ENCODE data around the gene PPP6R3. TPM values are rescaled to one million over a fixed set of nuclear protein-coding genes. Genes with fewer than 3 reads are reported as not detected.

The PPP6R3 gene
- 100 to 1,000 TPM in 1 of 2 experiments, 10 to 100 TPM in 1; 95.4 to 103 TPM for total RNA-seq

GRCh38 chr11:68460741-68461574, at the start of gene PPP6R3:
TSS of gene PPP6R3 (plus strand) at chr11:68460752. CDS start at chr11:68537665, 76,913 bp downstream.
- Mint-ChIP-seq H3K4me3 (peak within 1 kb of the TSS; percentile 85), H3K36me3 (ENCODE audit: low read depth) (peaks cover 27% of the 10 kb centered on the region), H3K4me1 (ENCODE audit: low read depth) (peaks cover 34% of the 10 kb centered on the region), H3K9me3 (no peaks in the 10 kb centered on the region), H3K27ac (peak within 1 kb of the TSS; percentile 94), H3K27me3 (no peaks in the 10 kb centered on the region)
- no peak for DNase-seq
- ChIA-PET POLR2A (interaction anchor here (0.7 to 2.0 kb wide), 2 partner anchors 10 to 879 kb away, joined by 3 to 6 read pairs; no protein-coding TSS in a partner anchor), CTCF (interaction anchor here (1.2 kb wide), 1 partner anchor 123 kb away, joined by 4 read pairs; no protein-coding TSS in a partner anchor)
- intact Hi-C loops (cut with micrococcal nuclease): no loop called here
- ATAC-seq: peak; percentile 10
- TF ChIP-seq CTCF (IDR thresholded peaks at IDR 0.05): no peak

- CTCF ChIA-PET: no interaction called here
These were observed 49.0 kb upstream of the PPP6R3 start for GRCh38 chr11:68411501-68411991.

GRCh38 chr11:68412593-68413475, 47.7 kb upstream of the PPP6R3 start:
- no peak overlapping the region for H3K27ac Mint-ChIP-seq
- peaks cover 9% of the 10 kb centered on the region for H3K36me3 Mint-ChIP-seq (ENCODE audit: low read depth)
- POLR2A ChIA-PET: no interaction called here
- TF ChIP-seq CTCF (IDR thresholded peaks at IDR 0.05): no peak
- peaks cover 5% of the 10 kb centered on the region for H3K4me1 Mint-ChIP-seq (ENCODE audit: low read depth)
- no peaks in the 10 kb centered on the region for H3K9me3 Mint-ChIP-seq
- H3K4me3 Mint-ChIP-seq: no peak overlapping the region
- H3K27me3 Mint-ChIP-seq: no peaks in the 10 kb centered on the region
- ATAC-seq (peak; percentile 45), DNase-seq (peak; percentile 50)
- CTCF ChIA-PET: interaction anchor here (1.1 kb wide), 1 partner anchor 155 kb away, joined by 4 read pairs; no protein-coding TSS in a partner anchor
- intact Hi-C loops (cut with micrococcal nuclease): no loop called here

More at GRCh38 chr11:68411501-68411991, 49.0 kb upstream of the PPP6R3 start:
- Mint-ChIP-seq H3K4me3 (no peak overlapping the region), H3K27ac (no peak overlapping the region), H3K36me3 (ENCODE audit: low read depth) (peaks cover 4% of the 10 kb centered on the region), H3K4me1 (ENCODE audit: low read depth) (no peaks in the 10 kb centered on the region), H3K27me3 (no peaks in the 10 kb centered on the region), H3K9me3 (no peaks in the 10 kb centered on the region)
- DNase-seq (no peak), ATAC-seq (no peak)
- intact Hi-C loops (cut with micrococcal nuclease): no loop called here
- POLR2A ChIA-PET: no interaction called here
- no peak for TF ChIP-seq CTCF (IDR thresholded peaks at IDR 0.05)

GRCh38 chr11:68413591-68413999, 47.0 kb upstream of the PPP6R3 start:
- DNase-seq (no peak), ATAC-seq (no peak)
- ChIA-PET POLR2A (no interaction called here), CTCF (no interaction called here)
- no peak overlapping the region for H3K4me3 Mint-ChIP-seq
- peaks cover 5% of the 10 kb centered on the region for H3K4me1 Mint-ChIP-seq (ENCODE audit: low read depth)
- no peak overlapping the region for H3K27ac Mint-ChIP-seq
- no peaks in the 10 kb centered on the region for H3K9me3 Mint-ChIP-seq
- TF ChIP-seq CTCF (IDR thresholded peaks at IDR 0.05): no peak
- intact Hi-C loops (cut with micrococcal nuclease): no loop called here
- H3K36me3 Mint-ChIP-seq (ENCODE audit: low read depth): peaks cover 8% of the 10 kb centered on the region
- H3K27me3 Mint-ChIP-seq: no peaks in the 10 kb centered on the region

Measured in activated CD8-positive, alpha-beta T cell treated with anti-CD3 and anti-CD28 coated beads for 36 hours (primary cell).